ENCODE measurements around the gene SLC6A19. TPM values are rescaled to one million over a fixed set of nuclear protein-coding genes. Genes with fewer than 3 reads are reported as not detected.
A peak's percentile ranks its signal among the peaks of the same experiment; 100 is the strongest.

Gene SLC6A19
- total and polyA plus RNA-seq, 9 of the 15 experiments (the other 6 are each of a cell fraction or from before 2014, with no cell fraction given), result 0.03 to 1.6 (median 0.59) TPM

DNA sequence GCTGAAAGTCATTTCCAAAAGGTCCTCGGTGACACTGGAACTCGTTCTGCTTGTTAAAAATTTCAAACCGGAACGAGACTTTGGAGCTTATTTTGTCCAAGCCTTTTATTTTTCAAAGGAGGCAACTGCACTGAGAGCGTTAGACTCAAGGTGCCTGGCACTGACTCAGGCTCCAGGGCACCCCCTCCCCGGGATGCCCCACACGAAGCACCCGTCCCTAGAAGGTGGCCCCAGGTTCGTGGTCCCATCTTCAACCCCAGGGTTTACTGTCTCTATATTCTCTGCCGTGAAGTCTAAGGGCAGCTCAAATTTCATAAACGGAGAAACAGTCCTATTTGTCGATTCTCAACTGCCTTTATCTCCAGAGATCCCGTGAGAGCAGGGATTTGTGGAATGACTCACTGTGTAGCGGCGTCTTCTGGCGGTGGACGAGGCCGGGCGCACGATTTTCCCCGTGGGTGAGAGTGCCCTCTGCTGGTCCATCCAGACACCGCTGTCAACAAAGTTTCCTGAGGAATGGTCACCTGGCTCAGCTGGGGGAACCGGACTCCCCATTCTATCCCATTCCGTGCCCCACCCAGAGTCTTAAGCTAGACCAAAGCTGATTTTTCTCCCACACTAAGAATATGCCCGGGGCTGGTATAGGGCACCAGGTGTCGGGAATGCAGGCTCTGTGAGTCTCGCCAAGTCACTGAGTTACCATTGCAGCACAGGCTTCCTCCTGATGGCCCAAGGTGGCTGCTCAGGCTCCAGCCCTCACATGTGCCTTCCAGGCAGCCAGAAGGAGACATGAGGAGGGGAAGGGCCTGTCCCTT is 27.1 kb upstream of the SLC6A19 start (continued):
- peak; percentile 33; the same call in 1 of the 2 replicates for TF ChIP-seq PHF21A (IDR thresholded peaks at IDR 0.05; ENCODE audit: borderline replicate concordance, low read depth)
- TF ChIP-seq GTF2F1 (IDR thresholded peaks at IDR 0.05; ENCODE audit: low read depth, low read length), result no peak
- no peak for TF ChIP-seq NR2C1 (IDR thresholded peaks at IDR 0.05)
- TF ChIP-seq NR2C1 (tag; IDR thresholded peaks at IDR 0.05), result peak; percentile 45; the same call in 1 of the 2 replicates
- TF ChIP-seq, protein P1, sequence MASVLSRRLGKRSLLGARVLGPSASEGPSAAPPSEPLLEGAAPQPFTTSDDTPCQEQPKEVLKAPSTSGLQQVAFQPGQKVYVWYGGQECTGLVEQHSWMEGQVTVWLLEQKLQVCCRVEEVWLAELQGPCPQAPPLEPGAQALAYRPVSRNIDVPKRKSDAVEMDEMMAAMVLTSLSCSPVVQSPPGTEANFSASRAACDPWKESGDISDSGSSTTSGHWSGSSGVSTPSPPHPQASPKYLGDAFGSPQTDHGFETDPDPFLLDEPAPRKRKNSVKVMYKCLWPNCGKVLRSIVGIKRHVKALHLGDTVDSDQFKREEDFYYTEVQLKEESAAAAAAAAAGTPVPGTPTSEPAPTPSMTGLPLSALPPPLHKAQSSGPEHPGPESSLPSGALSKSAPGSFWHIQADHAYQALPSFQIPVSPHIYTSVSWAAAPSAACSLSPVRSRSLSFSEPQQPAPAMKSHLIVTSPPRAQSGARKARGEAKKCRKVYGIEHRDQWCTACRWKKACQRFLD (CRISPR knock-in tag; IDR thresholded peaks at IDR 0.05), result no peak
- 0 out of 2 replicates have a peak, but pooled peaks have one; percentile 26 for TF ChIP-seq NR2C2 (CRISPR knock-in tag; IDR thresholded peaks at IDR 0.05)
- TF ChIP-seq NR2C2 (tag; IDR thresholded peaks at IDR 0.05), result no peak
- peak; percentile 82 for TF ChIP-seq ATF7 (IDR thresholded peaks at IDR 0.05)
- TF ChIP-seq ZNF175 (CRISPR knock-in tag; IDR thresholded peaks at IDR 0.05; ENCODE audit: low read depth), result no peak
- no peak for TF ChIP-seq ERF (CRISPR knock-in tag; IDR thresholded peaks at IDR 0.05)
- no peak for TF ChIP-seq ZNF695 (CRISPR knock-in tag; IDR thresholded peaks at IDR 0.05)
- no peak for TF ChIP-seq BRF1 (IDR thresholded peaks at IDR 0.05; ENCODE audit: borderline replicate concordance, extremely low read depth, insufficient read length)
- TF ChIP-seq ZNF324 (CRISPR knock-in tag; IDR thresholded peaks at IDR 0.05), result no peak
- no peak for TF ChIP-seq POLR3A (IDR thresholded peaks at IDR 0.05; ENCODE audit: borderline replicate concordance, extremely low read depth, insufficient read depth, insufficient read length)
- TF ChIP-seq HCFC1 (IDR thresholded peaks at IDR 0.05; ENCODE audit: low read depth, low read length), result peak; percentile 33; the same call in 1 of the 2 replicates
- no peak for TF ChIP-seq HNRNPUL1 (IDR thresholded peaks at IDR 0.05; ENCODE audit: low read length)
- TF ChIP-seq ZNF551 (CRISPR knock-in tag; IDR thresholded peaks at IDR 0.05), result no peak
- TF ChIP-seq, protein P2, sequence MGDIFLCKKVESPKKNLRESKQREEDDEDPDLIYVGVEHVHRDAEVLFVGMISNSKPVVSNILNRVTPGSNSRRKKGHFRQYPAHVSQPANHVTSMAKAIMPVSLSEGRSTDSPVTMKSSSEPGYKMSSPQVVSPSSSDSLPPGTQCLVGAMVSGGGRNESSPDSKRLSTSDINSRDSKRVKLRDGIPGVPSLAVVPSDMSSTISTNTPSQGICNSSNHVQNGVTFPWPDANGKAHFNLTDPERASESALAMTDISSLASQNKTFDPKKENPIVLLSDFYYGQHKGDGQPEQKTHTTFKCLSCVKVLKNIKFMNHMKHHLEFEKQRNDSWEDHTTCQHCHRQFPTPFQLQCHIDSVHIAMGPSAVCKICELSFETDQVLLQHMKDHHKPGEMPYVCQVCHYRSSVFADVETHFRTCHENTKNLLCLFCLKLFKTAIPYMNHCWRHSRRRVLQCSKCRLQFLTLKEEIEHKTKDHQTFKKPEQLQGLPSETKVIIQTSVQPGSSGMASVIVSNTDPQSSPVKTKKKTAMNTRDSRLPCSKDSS (IDR thresholded peaks at IDR 0.05; ENCODE audit: low read depth, partially characterized antibody), result no peak
- no peak for TF ChIP-seq CHD4 (IDR thresholded peaks at IDR 0.05; ENCODE audit: insufficient read depth, insufficient replicate concordance, low read depth, low read length, poor library complexity, severe bottlenecking)
- peak; percentile 93 for TF ChIP-seq CHD2 (IDR thresholded peaks at IDR 0.05; ENCODE audit: low read depth, low read length)
- no peak for TF ChIP-seq ZFX (CRISPR knock-in tag; IDR thresholded peaks at IDR 0.05)
- TF ChIP-seq SIX5 (IDR thresholded peaks at IDR 0.05; ENCODE audit: borderline replicate concordance in 1 of 2, insufficient read depth in 1 of 2, low read depth in 1 of 2, low read length in 2 of 2), result no peak
- TF ChIP-seq SAFB2 (IDR thresholded peaks at IDR 0.05; ENCODE audit: borderline replicate concordance, low read depth, low read length, severe bottlenecking), result no peak
- 0 out of 2 replicates have a peak, but pooled peaks have one; percentile 21 for TF ChIP-seq LCOR (CRISPR knock-in tag; IDR thresholded peaks at IDR 0.05)
- no peak for TF ChIP-seq NUFIP1 (IDR thresholded peaks at IDR 0.05; ENCODE audit: partially characterized antibody)
- TF ChIP-seq ZNF717 (CRISPR knock-in tag; IDR thresholded peaks at IDR 0.05), result no peak
- TF ChIP-seq ZNF766 (CRISPR knock-in tag; conservative IDR thresholded peaks at IDR 0.05), result no peak

All from K562 (cell line).